Sigmoid colon (tissue), 7 donors: ENCODE results near the gene ATP2B2. TPM values are rescaled to one million over a fixed set of nuclear protein-coding genes. Genes with fewer than 3 reads are reported as not detected.

ENCODE experiments used
- DNase-seq: peaks from one replicate; pipeline ENCODE4 v3.0.0-alpha.2; 2019
- H3K27ac ChIP-seq, 4 donors: fragments of 200-600 bp; sonication (generic); one replicate each; pipeline ENCODE4 v1.5.1; 2016 to 2019; ENCODE audit warnings: mild to moderate bottlenecking in 1 of 4
- H3K27me3 ChIP-seq, 3 donors: fragments of 200-600 bp; sonication (generic); one replicate each; pipeline ENCODE4 v1.5.1; 2019; ENCODE audit warnings: mild to moderate bottlenecking in 1 of 3
- H3K36me3 ChIP-seq, 4 donors: fragments of 200-600 bp; sonication (generic); one replicate each; pipeline ENCODE4 v1.5.1; 2016 to 2019
- H3K4me1 ChIP-seq, 4 donors: fragments of 200-600 bp; sonication (generic); one replicate each; pipeline ENCODE4 v1.5.1; 2017 to 2019
- H3K4me3 ChIP-seq, 4 donors: fragments of 200-600 bp; sonication (generic); one replicate each; pipeline ENCODE4 v1.5.1; 2017 to 2019; ENCODE audit warnings: mild to moderate bottlenecking in 2 of 4, moderate library complexity in 1 of 4
- H3K9me3 ChIP-seq, 4 donors: fragments of 200-600 bp in 3 of 4; sonication (generic) in 3 of 4; one replicate each; pipeline versions ENCODE4 v1.5.1 to v1.6.1; 2013 to 2019
- EP300 ChIP-seq, 4 donors: sonication (generic); formaldehyde crosslinking; IDR thresholded peaks; one replicate each; pipeline ENCODE4 v1.6.1; 2017; ENCODE audit warnings: antibody characterized with exemption in 4 of 4
- POLR2A ChIP-seq, 2 donors: fragments of 450-650 bp; IDR thresholded peaks; one replicate each; pipeline ENCODE4 v1.6.1; 2016; ENCODE audit warnings: antibody characterized with exemption in 2 of 2, mild to moderate bottlenecking in 2 of 2, moderate library complexity in 2 of 2
- POLR2AphosphoS5 ChIP-seq, 4 donors: sonication (generic); formaldehyde crosslinking; IDR thresholded peaks; one replicate each; pipeline ENCODE4 v1.6.1; 2017; ENCODE audit warnings: antibody characterized with exemption in 4 of 4
- WGBS, 2 donors: extraction: QIAGEN DNeasy Blood & Tissue Kit; methylation state at CpG; one replicate each; pipeline ENCODE4 v1.1.7; 2013; 5-methylcytosine and 5-hydroxymethylcytosine counted together
- intact Hi-C: fragments of 100-400 bp; cut with DNase I; formaldehyde crosslinking; loops from one replicate; pipeline ENCODE4 v1.15.1; 2023
- polyA plus RNA-seq, 3 donors: library from polyadenylated mRNA; stranded (reverse); fragments of 200-250 nt; gene quantifications; one replicate each; pipeline ENCODE4 v1.2.3, GENCODE V29; 2013
- total RNA-seq, 4 donors: library from RNA; depleted of rRNA; stranded (reverse); fragments of >200 nt; gene quantifications; one replicate each; pipeline ENCODE4 v1.1.0, GENCODE V29; 2016
- TF ChIP-seq, protein P1 (sequence below), 4 experiments: fragments of 450-650 bp in 3 of 4; fragments of 200-600 bp in 1 of 4; IDR thresholded peaks; one replicate each; pipeline ENCODE4 v1.5.1; 2016 to 2019; ENCODE audit warnings: antibody characterized with exemption in 4 of 4, mild to moderate bottlenecking in 3 of 4, moderate library complexity in 2 of 4
- donor health status: healthy with polysubstance abuse.
- donor health status: Bipolar disorder and iron deficiency.
- donor health status: healthy.

Gene ATP2B2
- total and polyA plus RNA-seq, 7 donors = under 0.01 to 0.83 (median 0.23) TPM; not detected in 3

DNA sequence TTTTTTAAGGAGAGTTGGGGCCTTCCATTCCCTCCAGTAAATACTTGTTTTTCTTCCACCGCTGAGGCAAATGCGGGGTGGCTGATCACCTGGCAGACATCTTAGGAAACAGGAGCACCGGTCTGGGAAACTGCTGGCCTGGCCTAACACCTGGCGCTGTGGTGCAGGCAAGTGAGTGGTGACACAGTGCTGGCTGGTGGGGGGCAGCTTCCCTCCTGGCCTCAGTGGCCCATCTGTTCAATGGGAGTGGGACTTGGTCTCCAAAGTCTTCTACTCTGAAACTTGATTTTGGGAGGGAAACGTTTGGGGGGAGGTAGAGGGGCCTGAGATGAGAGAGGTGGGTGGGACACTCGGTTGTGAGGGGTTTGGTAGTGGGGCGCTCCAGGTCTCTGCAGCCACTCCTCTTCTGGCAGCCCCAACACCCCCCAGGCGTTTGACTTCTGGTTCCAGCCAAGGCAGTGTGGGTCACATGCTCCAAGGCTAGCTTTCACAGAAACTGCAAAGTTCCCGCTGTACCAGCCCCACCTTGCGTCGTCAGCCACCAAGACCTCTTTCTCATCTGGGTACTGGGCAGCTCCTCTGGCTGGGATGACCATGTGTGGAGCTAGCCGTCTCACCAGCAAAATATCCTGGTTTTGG, 217.3 kb downstream of the ATP2B2 start:
- TF ChIP-seq, protein P1, sequence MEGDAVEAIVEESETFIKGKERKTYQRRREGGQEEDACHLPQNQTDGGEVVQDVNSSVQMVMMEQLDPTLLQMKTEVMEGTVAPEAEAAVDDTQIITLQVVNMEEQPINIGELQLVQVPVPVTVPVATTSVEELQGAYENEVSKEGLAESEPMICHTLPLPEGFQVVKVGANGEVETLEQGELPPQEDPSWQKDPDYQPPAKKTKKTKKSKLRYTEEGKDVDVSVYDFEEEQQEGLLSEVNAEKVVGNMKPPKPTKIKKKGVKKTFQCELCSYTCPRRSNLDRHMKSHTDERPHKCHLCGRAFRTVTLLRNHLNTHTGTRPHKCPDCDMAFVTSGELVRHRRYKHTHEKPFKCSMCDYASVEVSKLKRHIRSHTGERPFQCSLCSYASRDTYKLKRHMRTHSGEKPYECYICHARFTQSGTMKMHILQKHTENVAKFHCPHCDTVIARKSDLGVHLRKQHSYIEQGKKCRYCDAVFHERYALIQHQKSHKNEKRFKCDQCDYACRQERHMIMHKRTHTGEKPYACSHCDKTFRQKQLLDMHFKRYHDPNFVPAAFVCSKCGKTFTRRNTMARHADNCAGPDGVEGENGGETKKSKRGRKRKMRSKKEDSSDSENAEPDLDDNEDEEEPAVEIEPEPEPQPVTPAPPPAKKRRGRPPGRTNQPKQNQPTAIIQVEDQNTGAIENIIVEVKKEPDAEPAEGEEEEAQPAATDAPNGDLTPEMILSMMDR (IDR thresholded peaks at IDR 0.05) = no peak
- no peak for TF ChIP-seq POLR2AphosphoS5 (IDR thresholded peaks at IDR 0.05)
- TF ChIP-seq EP300 (IDR thresholded peaks at IDR 0.05) = no peak
- Histone ChIP-seq H3K4me1 (peaks cover 0 to 4% (median 0%) of the 10 kb centered on the region in 4 donors), H3K4me3 (no peak overlapping the region), H3K36me3 (peaks cover 0 to 26% (median 12%) of the 10 kb centered on the region in 4 donors), H3K27ac (no peak overlapping the region), H3K27me3 (no peaks in the 10 kb centered on the region), H3K9me3 (no peaks in the 10 kb centered on the region)
- no peak for DNase-seq
- intact Hi-C loops = no loop called here
- WGBS, 2 donors = 95% methylated on average over 12 of the region's 12 CpGs

DNA sequence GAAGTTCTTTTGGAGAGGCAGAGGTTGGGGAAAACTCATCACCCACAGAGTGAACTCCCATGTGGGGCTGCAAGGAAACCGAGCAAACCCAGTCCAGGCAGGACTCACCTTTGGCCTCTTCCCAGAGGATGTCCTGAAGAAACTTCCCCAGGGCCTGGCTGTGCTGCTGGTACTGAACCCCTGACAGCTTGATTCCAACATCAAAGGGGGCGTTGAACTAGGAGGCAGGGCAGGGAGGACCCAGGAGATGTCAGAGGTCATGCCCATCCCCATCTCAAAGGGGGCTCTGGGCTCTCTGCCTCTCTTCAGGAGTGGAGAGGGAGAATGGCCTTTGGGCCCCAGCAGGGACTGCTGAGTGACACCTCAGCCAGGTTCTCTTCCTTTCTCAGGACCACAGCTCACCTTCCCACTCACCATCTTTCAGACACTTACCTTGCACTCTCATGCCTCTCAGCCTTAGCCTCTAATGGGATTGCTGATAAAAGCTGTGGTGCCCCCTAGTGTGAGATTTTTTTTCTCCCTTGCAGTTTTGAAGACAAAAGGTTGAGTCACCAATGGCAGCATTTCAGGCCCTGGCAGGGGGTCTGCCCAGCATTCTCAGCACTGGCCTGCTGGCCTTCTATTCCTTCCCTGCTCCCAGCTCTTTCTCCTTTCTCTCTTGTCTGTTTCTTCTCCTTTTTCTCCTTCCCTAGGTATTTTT, 218.6 kb downstream of the ATP2B2 start:
- no peaks in the 10 kb centered on the region for H3K9me3 ChIP-seq
- no peak overlapping the region for H3K4me3 ChIP-seq
- no peak overlapping the region for H3K27ac ChIP-seq
- DNase-seq = no peak
- peaks cover 0 to 30% (median 17%) of the 10 kb centered on the region in 4 donors for H3K36me3 ChIP-seq
- H3K27me3 ChIP-seq = no peaks in the 10 kb centered on the region
- peaks cover 0 to 4% (median 0%) of the 10 kb centered on the region in 4 donors for H3K4me1 ChIP-seq
- WGBS, 2 donors = 86% methylated on average over 2 of the region's 2 CpGs
- intact Hi-C loops = no loop called here
- TF ChIP-seq, protein P1 (IDR thresholded peaks at IDR 0.05) = no peak
- no peak for TF ChIP-seq POLR2AphosphoS5 (IDR thresholded peaks at IDR 0.05)
- TF ChIP-seq EP300 (IDR thresholded peaks at IDR 0.05) = no peak
- TF ChIP-seq POLR2A (IDR thresholded peaks at IDR 0.05) = no peak

DNA sequence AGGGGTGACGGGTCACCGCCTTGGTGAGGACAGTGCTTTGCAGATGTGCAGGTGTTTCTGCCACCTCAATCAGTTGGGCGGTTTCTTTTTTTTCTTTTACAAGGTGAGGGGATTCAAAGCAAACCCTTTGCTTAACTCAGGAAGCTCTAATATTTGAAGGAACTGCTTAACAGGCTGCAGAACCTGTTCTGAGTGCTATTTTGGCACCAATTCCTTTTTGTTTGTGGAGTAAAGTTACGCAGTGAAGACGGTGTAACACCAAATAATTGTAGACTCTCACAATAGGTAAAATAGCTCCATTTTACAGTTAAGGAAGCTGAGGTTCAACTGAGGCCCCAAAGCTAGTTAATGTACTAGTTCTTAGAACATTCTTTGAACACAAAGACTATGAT, 219.3 kb downstream of the ATP2B2 start:
- Histone ChIP-seq H3K27me3 (no peaks in the 10 kb centered on the region), H3K9me3 (no peaks in the 10 kb centered on the region), H3K4me1 (peaks cover 0 to 4% (median 0%) of the 10 kb centered on the region in 4 donors), H3K4me3 (no peak overlapping the region), H3K27ac (no peak overlapping the region), H3K36me3 (peaks cover 0 to 30% (median 18%) of the 10 kb centered on the region in 4 donors)
- WGBS, 2 donors = 90 to 91% methylated on average over 5 of the region's 5 CpGs
- no peak for TF ChIP-seq POLR2AphosphoS5 (IDR thresholded peaks at IDR 0.05)
- TF ChIP-seq POLR2A (IDR thresholded peaks at IDR 0.05) = no peak
- TF ChIP-seq, protein P1 (IDR thresholded peaks at IDR 0.05) = no peak
- TF ChIP-seq EP300 (IDR thresholded peaks at IDR 0.05) = no peak
- intact Hi-C loops = no loop called here
- DNase-seq = no peak

DNA sequence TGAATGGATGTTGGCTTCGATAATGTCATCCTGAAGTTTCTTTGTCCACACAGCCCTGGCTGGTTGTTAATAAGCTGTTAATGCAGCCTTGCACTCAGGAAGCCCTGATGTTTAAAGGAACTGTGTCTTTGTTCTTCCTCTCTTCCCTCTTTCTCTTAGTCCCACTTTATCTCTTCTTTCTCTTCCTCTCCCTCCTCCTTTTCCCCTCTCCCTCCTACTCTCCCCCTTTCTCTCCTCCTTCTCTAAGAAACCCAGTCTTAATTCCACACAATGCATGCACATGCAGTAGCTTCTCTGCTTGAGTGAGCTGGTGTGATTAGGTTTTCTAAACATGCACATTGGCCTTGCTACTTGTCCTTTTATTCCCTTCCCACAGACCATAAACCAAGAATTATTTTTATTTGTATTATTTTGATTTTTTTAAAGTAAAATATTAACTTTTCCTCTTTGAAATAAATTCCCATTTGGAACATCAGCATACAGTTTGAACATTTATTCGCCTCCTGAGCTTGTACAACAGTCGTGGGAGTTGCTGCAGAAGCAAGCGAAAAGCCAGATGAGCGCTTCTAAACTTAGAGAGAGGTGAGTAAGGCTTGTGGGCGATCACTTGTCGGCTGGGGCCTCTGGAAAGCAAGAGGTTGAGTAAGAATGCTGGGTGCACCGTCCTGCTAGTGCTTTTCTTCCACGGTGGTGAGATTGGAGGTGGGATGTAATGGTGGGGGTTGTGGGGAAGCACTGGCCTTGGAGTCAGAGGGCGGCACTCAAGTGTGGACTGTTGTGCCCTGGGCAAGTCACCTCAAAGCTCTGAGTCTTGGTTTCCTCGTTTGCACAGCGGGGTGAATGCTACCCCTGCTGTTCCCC, 219.9 kb downstream of the ATP2B2 start:
- peaks cover 1 to 36% (median 23%) of the 10 kb centered on the region in 4 donors for H3K36me3 ChIP-seq
- intact Hi-C loops = no loop called here

More for the DNA sequence above, 219.9 kb downstream of the ATP2B2 start:
- 86 to 92% methylated on average over 12 of the region's 12 CpGs for WGBS, 2 donors
- Histone ChIP-seq H3K4me1 (peaks cover 0 to 4% (median 0%) of the 10 kb centered on the region in 4 donors), H3K4me3 (no peak overlapping the region), H3K27me3 (no peaks in the 10 kb centered on the region), H3K27ac (no peak overlapping the region), H3K9me3 (no peaks in the 10 kb centered on the region)
- TF ChIP-seq POLR2A (IDR thresholded peaks at IDR 0.05) (no peak), EP300 (IDR thresholded peaks at IDR 0.05) (no peak), POLR2AphosphoS5 (IDR thresholded peaks at IDR 0.05) (no peak)
- TF ChIP-seq, protein P1 (IDR thresholded peaks at IDR 0.05) = no peak
- DNase-seq = no peak
